ENCODE data around the gene CCNT1. TPM values are rescaled to one million over a fixed set of nuclear protein-coding genes. Genes with fewer than 3 reads are reported as not detected.

Gene CCNT1
- total and polyA plus RNA-seq, 5 donors, result 3.9 to 23.7 (median 21.3) TPM

GRCh38 chr12:48640428-48640827, 76.1 kb downstream of the CCNT1 start:
- ATAC-seq, result no peak
- no peaks in the 10 kb centered on the region for H3K27me3 ChIP-seq (ENCODE audit: control insufficient read depth, insufficient read depth)
- no peaks in the 10 kb centered on the region for H3K4me1 ChIP-seq (ENCODE audit: control insufficient read depth, insufficient read depth, low read length)
- H3K27ac ChIP-seq (ENCODE audit: low read length), result no peak overlapping the region
- intact Hi-C loops (cut with DNase I), result no loop called here
- DNase-seq, result no peak
- no peaks in the 10 kb centered on the region for H3K9me3 ChIP-seq (ENCODE audit: control insufficient read depth, low read length)
- H3K4me3 ChIP-seq (ENCODE audit: low read length), result no peak overlapping the region

Small RNAs within 50 kb of the gene (microRNA-seq; reads per million reads assigned to microRNA genes)
- 0.84 to 3.2 reads per million in 2 donors for gene MIR1291

Other genes starting within 250 kb of the CCNT1 start
- gene ANP32D, start 244.1 kb downstream of the CCNT1 start, total RNA-seq, result not detected
- not detected for gene ANP32D, start 244.1 kb downstream of the CCNT1 start, polyA plus RNA-seq
- not detected for gene C12orf54, start 234.2 kb downstream of the CCNT1 start, total RNA-seq
- not detected for gene C12orf54, start 234.2 kb downstream of the CCNT1 start, polyA plus RNA-seq
- gene OR8S1, start 191.1 kb downstream of the CCNT1 start, total RNA-seq, result not detected
- gene OR8S1, start 191.1 kb downstream of the CCNT1 start, polyA plus RNA-seq, result not detected
- not detected for gene LALBA, start 146.7 kb downstream of the CCNT1 start, total RNA-seq
- gene LALBA, start 146.7 kb downstream of the CCNT1 start, polyA plus RNA-seq, result not detected
- gene KANSL2, start 34.5 kb downstream of the CCNT1 start, total RNA-seq, result 10 to 100 TPM; 22.1 to 25.4 (median 23.8) TPM
- 21.4 TPM for gene KANSL2, start 34.5 kb downstream of the CCNT1 start, polyA plus RNA-seq
- gene ADCY6, start 72.4 kb upstream of the CCNT1 start, total RNA-seq, result 100 to 1,000 TPM in 1 of 4 donors, 10 to 100 TPM in 3; 75.0 to 125 (median 96.6) TPM
- 51.4 TPM for gene ADCY6, start 72.4 kb upstream of the CCNT1 start, polyA plus RNA-seq
- 1 to 10 TPM; 6.1 to 7.6 (median 7.1) TPM for gene CACNB3, start 101.8 kb upstream of the CCNT1 start, total RNA-seq
- gene CACNB3, start 101.8 kb upstream of the CCNT1 start, polyA plus RNA-seq, result 3.5 TPM
- 10 to 100 TPM; 31.4 to 38.9 (median 35.1) TPM for gene DDX23, start 135.5 kb upstream of the CCNT1 start, total RNA-seq
- gene DDX23, start 135.5 kb upstream of the CCNT1 start, polyA plus RNA-seq, result 21.3 TPM
- gene RND1, start 149.2 kb upstream of the CCNT1 start, total RNA-seq, result under 1 TPM; 0.41 to 0.96 (median 0.71) TPM
- 2.6 TPM for gene RND1, start 149.2 kb upstream of the CCNT1 start, polyA plus RNA-seq
- gene FKBP11, start 208.8 kb upstream of the CCNT1 start, total RNA-seq, result 10 to 100 TPM in 3 of 4 donors, 1 to 10 TPM in 1; 3.9 to 14.8 (median 12.3) TPM
- 7.6 TPM for gene FKBP11, start 208.8 kb upstream of the CCNT1 start, polyA plus RNA-seq
- gene ARF3, start 240.8 kb upstream of the CCNT1 start, total RNA-seq, result 10 to 100 TPM; 75.6 to 94.8 (median 80.6) TPM
- 65.0 TPM for gene ARF3, start 240.8 kb upstream of the CCNT1 start, polyA plus RNA-seq

Data from right cardiac atrium (tissue), 5 donors.